IPS-18a (cell line): Measurements from ENCODE around the gene PRAMEF9.
"Not testable (repeated sequence)": the region's sequence is repeated elsewhere in the genome, so short reads cannot be mapped to it uniquely, and the experiment has no call there.

ENCODE experiments used
- H3K27ac ChIP-seq: one replicate; pipeline ENCODE4 v1.5.1; 2013; ENCODE audit warnings: low read length
- H3K27me3 ChIP-seq: one replicate; pipeline ENCODE4 v1.6.1; 2013; ENCODE audit warnings: mild to moderate bottlenecking, low read length; ENCODE audit not compliant: control insufficient read depth, insufficient read depth
- H3K36me3 ChIP-seq: one replicate; pipeline ENCODE4 v1.6.1; 2013; ENCODE audit warnings: low read depth, low read length; ENCODE audit not compliant: control insufficient read depth
- H3K4me1 ChIP-seq: one replicate; pipeline ENCODE4 v1.6.1; 2013; ENCODE audit warnings: low read depth, low read length; ENCODE audit not compliant: control insufficient read depth
- H3K4me3 ChIP-seq: one replicate; pipeline ENCODE4 v1.5.1; 2013; ENCODE audit warnings: low read length
- H3K9ac ChIP-seq: one replicate; pipeline ENCODE4 v1.6.1; 2013; ENCODE audit warnings: mild to moderate bottlenecking, low read length, moderate library complexity
- H3K9me3 ChIP-seq: one replicate; pipeline ENCODE4 v1.6.1; 2013; ENCODE audit warnings: low read depth, low read length; ENCODE audit not compliant: control insufficient read depth

The PRAMEF9 gene

DNA sequence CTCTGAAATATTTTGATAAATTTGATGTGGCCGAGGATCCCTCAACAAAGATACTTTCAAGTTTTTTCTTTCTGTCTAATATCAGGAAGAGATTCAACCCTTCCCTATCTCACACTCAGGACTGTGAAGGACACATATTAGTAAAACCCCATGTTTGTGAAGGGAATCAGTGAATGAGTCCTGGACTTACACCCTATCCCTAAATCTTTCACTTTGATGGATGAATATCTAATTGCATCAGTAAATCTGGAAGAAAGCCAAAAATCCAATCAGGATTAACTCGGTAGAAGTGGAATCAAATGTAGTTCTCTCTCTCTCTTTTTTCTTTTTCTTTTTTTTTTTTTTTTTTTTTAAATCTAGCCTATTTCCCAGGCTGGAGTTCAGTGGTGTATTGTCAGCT is at the start of gene PRAMEF9:
TSS of gene PRAMEF9 (plus strand) at position 301 of the 400 bp plus-strand sequence. CDS start 3,433 bp downstream, outside the sequence.
- H3K9ac ChIP-seq, H3K36me3 ChIP-seq, H3K9me3 ChIP-seq, H3K4me3 ChIP-seq, H3K27ac ChIP-seq, H3K27me3 ChIP-seq, H3K4me1 ChIP-seq: not testable (repeated sequence)

GRCh38 chr1:13155909-13156308 is 15.7 kb upstream of the PRAMEF9 start, which contains the start of gene PRAMEF26:
Gene PRAMEF26 (minus strand): TSS chr1:13156009. CDS start chr1:13153095, 2,914 bp downstream.
- not testable (repeated sequence) for H3K27ac ChIP-seq, H3K27me3 ChIP-seq, H3K9me3 ChIP-seq, H3K4me3 ChIP-seq, H3K36me3 ChIP-seq, H3K4me1 ChIP-seq, H3K9ac ChIP-seq

- H3K9ac ChIP-seq, H3K36me3 ChIP-seq, H3K4me1 ChIP-seq, H3K27ac ChIP-seq, H3K4me3 ChIP-seq, H3K27me3 ChIP-seq, H3K9me3 ChIP-seq: not testable (repeated sequence)
Observed at GRCh38 chr1:13165531-13165930, 6.1 kb upstream of the PRAMEF9 start, which contains the start of gene HNRNPCL4. Gene HNRNPCL4 (minus strand): TSS chr1:13165631. CDS start chr1:13165467, 164 bp downstream.

GRCh38 chr1:13201309-13201708 is 29.7 kb downstream of the PRAMEF9 start, which contains the start of gene PRAMEF13:
Gene PRAMEF13 (minus strand): TSS chr1:13201409. CDS start chr1:13199589, 1,820 bp downstream.
- not testable (repeated sequence) for H3K36me3 ChIP-seq, H3K9ac ChIP-seq, H3K9me3 ChIP-seq, H3K4me1 ChIP-seq, H3K27ac ChIP-seq, H3K4me3 ChIP-seq, H3K27me3 ChIP-seq

GRCh38 chr1:13208712-13209111 is 37.1 kb downstream of the PRAMEF9 start:
- H3K9me3 ChIP-seq, H3K27ac ChIP-seq, H3K9ac ChIP-seq, H3K4me3 ChIP-seq, H3K4me1 ChIP-seq, H3K36me3 ChIP-seq, H3K27me3 ChIP-seq: not testable (repeated sequence)

DNA sequence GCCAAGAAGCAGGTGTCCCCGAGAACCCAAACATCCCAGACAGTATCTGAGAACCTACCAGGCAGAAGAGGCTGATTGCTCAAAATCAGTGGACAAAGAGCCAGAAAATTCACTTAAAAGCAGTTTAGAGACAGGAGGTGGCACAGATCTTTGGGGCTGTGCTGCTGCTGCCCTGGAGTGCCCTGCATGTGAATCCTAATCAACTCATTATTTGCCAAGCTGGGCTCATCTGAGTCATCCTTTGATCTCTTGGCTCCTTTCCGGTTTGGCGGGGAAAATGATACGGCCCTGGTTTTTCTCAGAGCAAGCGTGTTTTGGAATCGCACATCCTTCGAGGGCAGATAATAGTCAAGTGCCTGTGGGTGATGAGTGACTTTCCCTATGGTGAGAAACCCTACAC is 45.0 kb downstream of the PRAMEF9 start:
- H3K36me3 ChIP-seq, H3K27ac ChIP-seq, H3K9me3 ChIP-seq, H3K27me3 ChIP-seq, H3K9ac ChIP-seq, H3K4me1 ChIP-seq, H3K4me3 ChIP-seq: not testable (repeated sequence)

DNA sequence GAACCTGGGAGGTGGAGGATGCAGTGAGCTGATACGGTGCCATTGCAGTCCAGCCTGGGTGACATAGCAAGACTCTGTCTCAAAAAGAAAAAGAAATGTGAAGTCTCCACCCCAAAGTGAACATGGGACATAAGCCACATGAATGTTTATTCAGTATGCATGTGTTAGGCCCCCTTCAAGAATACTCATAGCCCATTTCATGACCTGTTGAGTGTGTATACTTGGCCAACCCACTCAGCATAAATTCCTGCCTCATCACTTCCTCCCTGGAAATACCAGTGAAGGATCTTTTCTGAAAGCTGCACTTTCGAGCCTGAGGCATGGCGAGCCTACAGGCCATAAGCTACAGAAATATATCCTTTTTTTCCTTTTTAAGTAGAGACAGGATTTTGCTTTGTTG is 47.6 kb downstream of the PRAMEF9 start:
- H3K9me3 ChIP-seq, H3K4me1 ChIP-seq, H3K9ac ChIP-seq, H3K27me3 ChIP-seq, H3K4me3 ChIP-seq, H3K27ac ChIP-seq, H3K36me3 ChIP-seq: not testable (repeated sequence)

GRCh38 chr1:13222788-13223187 is 51.1 kb downstream of the PRAMEF9 start:
- H3K36me3 ChIP-seq, H3K9ac ChIP-seq, H3K4me3 ChIP-seq, H3K27ac ChIP-seq, H3K27me3 ChIP-seq, H3K4me1 ChIP-seq: not testable (repeated sequence)
- H3K9me3 ChIP-seq, result peaks cover 14% of the 10 kb centered on the region

- H3K9me3 ChIP-seq, result peaks cover 27% of the 10 kb centered on the region
- H3K36me3 ChIP-seq, result no peaks in the 10 kb centered on the region
Observed at GRCh38 chr1:13224480-13225060, 52.9 kb downstream of the PRAMEF9 start.

DNA sequence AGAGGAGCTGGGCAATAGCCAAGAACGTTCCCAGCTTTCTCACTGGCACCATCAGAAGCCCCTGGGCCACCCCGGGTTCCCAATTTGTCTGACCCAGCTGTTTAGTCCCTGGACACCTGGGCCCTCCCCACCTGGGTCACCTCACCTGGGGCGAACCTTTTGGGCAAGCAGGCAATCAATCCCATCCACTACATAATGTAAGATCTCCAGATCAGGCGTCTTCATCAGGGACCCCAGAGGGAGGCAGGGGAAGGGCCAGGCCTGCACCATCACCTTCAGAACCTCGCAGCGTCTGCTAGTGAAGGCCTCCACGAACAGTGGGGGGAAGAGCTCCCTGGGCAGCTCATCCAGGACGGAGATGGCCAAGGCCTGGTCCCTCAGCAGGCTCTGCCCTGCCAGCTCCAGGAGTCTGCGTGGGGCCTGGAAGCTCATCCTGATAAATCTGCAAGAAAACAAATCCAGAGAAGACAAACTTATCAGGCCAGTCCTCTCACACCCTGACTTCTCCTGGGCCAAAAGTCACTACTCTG is 54.1 kb downstream of the PRAMEF9 start, which contains the start of gene PRAMEF18:
TSS of gene PRAMEF18 (minus strand) at position 480 of the 530 bp plus-strand sequence. CDS start at position 432, 48 bp downstream.
- H3K4me1 ChIP-seq, H3K27ac ChIP-seq, H3K27me3 ChIP-seq, H3K9ac ChIP-seq, H3K36me3 ChIP-seq, H3K4me3 ChIP-seq: not testable (repeated sequence)
- peaks cover 38% of the 10 kb centered on the region for H3K9me3 ChIP-seq

More at GRCh38 chr1:13224480-13225060, 52.9 kb downstream of the PRAMEF9 start:
- H3K4me1 ChIP-seq, result no peaks in the 10 kb centered on the region
- no peak overlapping the region for H3K4me3 ChIP-seq
- no peak overlapping the region for H3K27ac ChIP-seq
- no peak overlapping the region for H3K9ac ChIP-seq
- H3K27me3 ChIP-seq, result no peaks in the 10 kb centered on the region

DNA sequence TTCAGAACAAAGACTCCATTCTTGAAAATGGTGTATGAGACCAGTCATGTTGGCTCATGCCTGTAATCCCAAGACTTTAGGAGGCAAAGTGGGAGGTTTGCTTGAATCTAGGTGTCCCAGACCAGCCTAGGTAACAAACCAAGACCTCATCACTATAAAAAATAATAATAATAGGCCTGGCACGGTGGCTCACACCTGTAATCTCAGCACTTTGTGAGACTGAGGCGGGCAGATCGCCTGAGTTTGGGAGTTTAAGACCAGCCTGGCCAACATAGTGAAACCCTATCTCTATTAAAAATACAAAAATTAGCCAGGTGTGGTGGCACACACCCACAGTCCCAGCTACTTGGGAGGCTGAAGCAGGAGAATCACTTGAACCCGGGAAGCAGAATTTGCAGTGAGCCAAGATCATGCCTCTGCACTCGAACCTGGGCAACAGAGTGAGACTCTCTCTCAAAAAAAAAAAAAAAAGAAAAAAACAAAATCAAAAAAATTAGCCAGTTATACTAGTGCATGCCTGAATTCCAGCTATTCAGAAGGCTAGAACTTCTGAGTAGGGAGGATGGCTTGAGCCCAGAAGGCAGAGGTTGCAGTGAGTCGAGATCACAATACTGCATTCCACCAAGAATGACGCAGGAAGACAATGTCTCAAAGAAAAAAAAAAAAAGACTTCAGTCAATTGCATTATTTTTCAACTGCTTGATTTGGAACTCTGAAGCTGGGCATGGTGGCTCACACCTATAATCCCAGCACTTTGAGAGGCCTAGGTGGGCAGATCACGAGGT is 55.8 kb downstream of the PRAMEF9 start:
- H3K27me3 ChIP-seq, H3K36me3 ChIP-seq, H3K4me3 ChIP-seq, H3K27ac ChIP-seq, H3K9ac ChIP-seq, H3K4me1 ChIP-seq: not testable (repeated sequence)
- H3K9me3 ChIP-seq, result peaks cover 49% of the 10 kb centered on the region
